GM23338 (cell line): ENCODE results near the gene YBX1. TPM values are rescaled to one million over a fixed set of nuclear protein-coding genes. Genes with fewer than 3 reads are reported as not detected.

Experiments
- ATAC-seq: fragments of 200-7000 bp; cut with Tn5 transposase; 3 replicates; pipeline ENCODE4 v1.9.1; 2020
- DNase-seq: peaks from one replicate; pipeline ENCODE4 v3.0.0-alpha.2; 2015; ENCODE audit warnings: low spot score
- H2AFZ ChIP-seq: fragments of 200-600 bp; sonication (generic); 2 replicates; pipeline ENCODE4 v1.8.0; 2016; ENCODE audit warnings: antibody characterized with exemption, mild to moderate bottlenecking, moderate library complexity
- H3F3A ChIP-seq: fragments of 200-600 bp; sonication (generic); replicated peaks from 2 replicates; pipeline ENCODE4 v1.8.0; 2017; ENCODE audit warnings: antibody characterized with exemption, mixed run types, low read depth
- H3K27ac ChIP-seq: fragments of 200-600 bp; sonication (generic); 2 replicates; pipeline ENCODE4 v1.6.1; 2016; ENCODE audit warnings: low read depth
- H3K27me3 ChIP-seq: fragments of 200-600 bp; sonication (generic); 2 replicates; pipeline ENCODE4 v1.8.0; 2016; ENCODE audit warnings: mild to moderate bottlenecking, mixed run types, moderate library complexity; ENCODE audit not compliant: insufficient read depth
- H3K36me3 ChIP-seq: fragments of 200-600 bp; sonication (generic); 2 replicates; pipeline ENCODE4 v1.8.0; 2016; ENCODE audit warnings: mild to moderate bottlenecking; ENCODE audit not compliant: insufficient read depth
- H3K4me1 ChIP-seq: fragments of 200-600 bp; sonication (generic); 2 replicates; pipeline ENCODE4 v1.8.0; 2016; ENCODE audit warnings: mild to moderate bottlenecking, moderate library complexity; ENCODE audit not compliant: insufficient read depth
- H3K4me2 ChIP-seq: fragments of 200-600 bp; sonication (generic); 2 replicates; pipeline ENCODE4 v1.7.1; 2017; ENCODE audit warnings: mixed run types
- H3K4me3 ChIP-seq: fragments of 200-600 bp; sonication (generic); 2 replicates; pipeline ENCODE4 v1.6.1; 2016; ENCODE audit warnings: mixed run types
- H3K79me2 ChIP-seq: fragments of 200-600 bp; sonication (generic); replicated peaks from 2 replicates; pipeline ENCODE4 v1.8.0; 2017; ENCODE audit warnings: mild to moderate bottlenecking; ENCODE audit not compliant: insufficient read depth
- H3K9me2 ChIP-seq: fragments of 200-600 bp; sonication (generic); 2 replicates; pipeline ENCODE4 v1.8.0; 2017; ENCODE audit not compliant: insufficient read depth
- H4K20me1 ChIP-seq: fragments of 200-600 bp; sonication (generic); replicated peaks from 2 replicates; pipeline ENCODE4 v1.8.0; 2017; ENCODE audit warnings: mild to moderate bottlenecking; ENCODE audit not compliant: insufficient read depth
- H3K27ac Mint-ChIP-seq: 2 replicates; pipeline ENCODE4 v1.8.0; 2020; ENCODE audit warnings: inconsistent platforms, mild to moderate bottlenecking, moderate library complexity, mixed read lengths
- H3K27me3 Mint-ChIP-seq: 3 replicates; pipeline ENCODE4 v1.8.0; 2022; ENCODE audit warnings: low read depth, mild to moderate bottlenecking, moderate library complexity, mixed read lengths, inconsistent platforms; ENCODE audit not compliant: insufficient read depth, poor library complexity
- H3K36me3 Mint-ChIP-seq: 3 replicates; pipeline ENCODE4 v1.8.0; 2021; ENCODE audit warnings: low read depth, mild to moderate bottlenecking, inconsistent platforms, moderate library complexity, mixed read lengths
- H3K4me1 Mint-ChIP-seq: 3 replicates; pipeline ENCODE4 v1.8.0; 2020; ENCODE audit warnings: mild to moderate bottlenecking, inconsistent platforms, mixed read lengths
- H3K4me3 Mint-ChIP-seq: 3 replicates; pipeline ENCODE4 v1.8.0; 2021; ENCODE audit warnings: moderate library complexity, mild to moderate bottlenecking, inconsistent platforms, mixed read lengths
- H3K9me3 Mint-ChIP-seq: 3 replicates; pipeline ENCODE4 v1.8.0; 2020; ENCODE audit warnings: moderate library complexity, mild to moderate bottlenecking, inconsistent platforms, mixed read lengths
- JUNB ChIP-seq: IDR thresholded peaks from one replicate; pipeline ENCODE4 v1.6.1; 2016; ENCODE audit warnings: antibody characterized with exemption; ENCODE audit not compliant: unreplicated experiment
- NANOG ChIP-seq: IDR thresholded peaks from 2 replicates; pipeline ENCODE4 v1.6.1; 2016; ENCODE audit warnings: antibody characterized with exemption, borderline replicate concordance
- POLR2AphosphoS5 ChIP-seq: IDR thresholded peaks from 2 replicates; pipeline ENCODE4 v1.6.1; 2016; ENCODE audit warnings: antibody characterized with exemption, low read depth
- ZNF114 ChIP-seq: fragments of 250-450 bp; sonication (Bioruptor Pico); IDR thresholded peaks from 2 replicates; pipeline ENCODE4 v1.5.0; 2020; ENCODE audit warnings: mild to moderate bottlenecking, moderate library complexity
- polyA plus RNA-seq: library from polyadenylated mRNA; unstranded; fragments of >200 nt; fragmentation: Nextera tagmentation; extraction: Ambion mirVana; gene quantifications from 2 replicates; pipeline ENCODE4 v1.2.1, GENCODE V29; 2016
- total RNA-seq: library from RNA; depleted of rRNA; stranded (reverse); fragments of >200 nt; shearing (Covaris generic); gene quantifications from 2 replicates; pipeline ENCODE4 v1.2.3, GENCODE V29; 2014
- TF ChIP-seq, protein P1 (sequence below), 2 experiments: fragments of 200-600 bp in 1 of 2; sonication (generic) in 1 of 2; conservative IDR thresholded peaks; 2 replicates each; pipeline versions ENCODE4 v1.5.1 to v1.6.1; 2016 to 2017; ENCODE audit warnings: antibody characterized with exemption in 2 of 2, low read depth in 2 of 2, mild to moderate bottlenecking in 2 of 2, moderate library complexity in 1 of 2
- TF ChIP-seq, protein P2 (sequence below): IDR thresholded peaks from one replicate; pipeline ENCODE4 v1.6.1; 2018; ENCODE audit warnings: antibody characterized with exemption; ENCODE audit not compliant: unreplicated experiment

The YBX1 gene
- total and polyA plus RNA-seq, 2 experiments from 2014 or later, result 1,282 to 1,441 TPM

DNA sequence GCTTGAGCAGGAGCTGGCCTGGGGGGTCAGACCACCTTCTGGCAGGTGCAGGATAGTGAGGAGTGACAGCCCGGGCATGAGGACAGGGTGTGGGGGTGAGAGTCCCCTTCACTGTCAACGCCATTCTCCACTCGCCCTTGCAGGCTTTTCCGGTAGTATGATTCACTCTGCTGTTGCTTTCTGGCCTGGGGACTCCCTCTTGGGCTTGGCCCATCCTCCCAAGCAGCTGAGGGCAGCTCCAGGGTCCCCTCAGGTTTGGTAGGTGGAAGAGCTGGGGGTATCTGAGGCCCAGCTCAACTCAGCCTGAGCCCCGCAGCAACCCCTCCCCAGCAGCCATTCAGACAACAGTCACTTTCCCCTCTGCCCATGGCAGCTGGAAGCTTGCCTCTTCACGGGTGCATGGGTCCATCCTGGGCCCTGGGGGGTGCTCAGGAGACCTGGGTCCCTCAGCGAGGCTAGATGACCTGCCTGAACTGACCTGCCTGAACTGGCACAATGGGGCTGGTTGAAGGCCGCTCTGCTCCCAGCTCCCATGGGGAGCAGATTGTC lies 56.5 kb downstream of the YBX1 start (continued):
- TF ChIP-seq, protein P1, sequence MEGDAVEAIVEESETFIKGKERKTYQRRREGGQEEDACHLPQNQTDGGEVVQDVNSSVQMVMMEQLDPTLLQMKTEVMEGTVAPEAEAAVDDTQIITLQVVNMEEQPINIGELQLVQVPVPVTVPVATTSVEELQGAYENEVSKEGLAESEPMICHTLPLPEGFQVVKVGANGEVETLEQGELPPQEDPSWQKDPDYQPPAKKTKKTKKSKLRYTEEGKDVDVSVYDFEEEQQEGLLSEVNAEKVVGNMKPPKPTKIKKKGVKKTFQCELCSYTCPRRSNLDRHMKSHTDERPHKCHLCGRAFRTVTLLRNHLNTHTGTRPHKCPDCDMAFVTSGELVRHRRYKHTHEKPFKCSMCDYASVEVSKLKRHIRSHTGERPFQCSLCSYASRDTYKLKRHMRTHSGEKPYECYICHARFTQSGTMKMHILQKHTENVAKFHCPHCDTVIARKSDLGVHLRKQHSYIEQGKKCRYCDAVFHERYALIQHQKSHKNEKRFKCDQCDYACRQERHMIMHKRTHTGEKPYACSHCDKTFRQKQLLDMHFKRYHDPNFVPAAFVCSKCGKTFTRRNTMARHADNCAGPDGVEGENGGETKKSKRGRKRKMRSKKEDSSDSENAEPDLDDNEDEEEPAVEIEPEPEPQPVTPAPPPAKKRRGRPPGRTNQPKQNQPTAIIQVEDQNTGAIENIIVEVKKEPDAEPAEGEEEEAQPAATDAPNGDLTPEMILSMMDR (conservative IDR thresholded peaks at IDR 0.05; ENCODE audit: low read depth in 2 of 2), result no peak
- TF ChIP-seq, protein P2, sequence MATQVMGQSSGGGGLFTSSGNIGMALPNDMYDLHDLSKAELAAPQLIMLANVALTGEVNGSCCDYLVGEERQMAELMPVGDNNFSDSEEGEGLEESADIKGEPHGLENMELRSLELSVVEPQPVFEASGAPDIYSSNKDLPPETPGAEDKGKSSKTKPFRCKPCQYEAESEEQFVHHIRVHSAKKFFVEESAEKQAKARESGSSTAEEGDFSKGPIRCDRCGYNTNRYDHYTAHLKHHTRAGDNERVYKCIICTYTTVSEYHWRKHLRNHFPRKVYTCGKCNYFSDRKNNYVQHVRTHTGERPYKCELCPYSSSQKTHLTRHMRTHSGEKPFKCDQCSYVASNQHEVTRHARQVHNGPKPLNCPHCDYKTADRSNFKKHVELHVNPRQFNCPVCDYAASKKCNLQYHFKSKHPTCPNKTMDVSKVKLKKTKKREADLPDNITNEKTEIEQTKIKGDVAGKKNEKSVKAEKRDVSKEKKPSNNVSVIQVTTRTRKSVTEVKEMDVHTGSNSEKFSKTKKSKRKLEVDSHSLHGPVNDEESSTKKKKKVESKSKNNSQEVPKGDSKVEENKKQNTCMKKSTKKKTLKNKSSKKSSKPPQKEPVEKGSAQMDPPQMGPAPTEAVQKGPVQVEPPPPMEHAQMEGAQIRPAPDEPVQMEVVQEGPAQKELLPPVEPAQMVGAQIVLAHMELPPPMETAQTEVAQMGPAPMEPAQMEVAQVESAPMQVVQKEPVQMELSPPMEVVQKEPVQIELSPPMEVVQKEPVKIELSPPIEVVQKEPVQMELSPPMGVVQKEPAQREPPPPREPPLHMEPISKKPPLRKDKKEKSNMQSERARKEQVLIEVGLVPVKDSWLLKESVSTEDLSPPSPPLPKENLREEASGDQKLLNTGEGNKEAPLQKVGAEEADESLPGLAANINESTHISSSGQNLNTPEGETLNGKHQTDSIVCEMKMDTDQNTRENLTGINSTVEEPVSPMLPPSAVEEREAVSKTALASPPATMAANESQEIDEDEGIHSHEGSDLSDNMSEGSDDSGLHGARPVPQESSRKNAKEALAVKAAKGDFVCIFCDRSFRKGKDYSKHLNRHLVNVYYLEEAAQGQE, result no peak
- TF ChIP-seq NANOG (no peak), POLR2AphosphoS5 (no peak)

DNA sequence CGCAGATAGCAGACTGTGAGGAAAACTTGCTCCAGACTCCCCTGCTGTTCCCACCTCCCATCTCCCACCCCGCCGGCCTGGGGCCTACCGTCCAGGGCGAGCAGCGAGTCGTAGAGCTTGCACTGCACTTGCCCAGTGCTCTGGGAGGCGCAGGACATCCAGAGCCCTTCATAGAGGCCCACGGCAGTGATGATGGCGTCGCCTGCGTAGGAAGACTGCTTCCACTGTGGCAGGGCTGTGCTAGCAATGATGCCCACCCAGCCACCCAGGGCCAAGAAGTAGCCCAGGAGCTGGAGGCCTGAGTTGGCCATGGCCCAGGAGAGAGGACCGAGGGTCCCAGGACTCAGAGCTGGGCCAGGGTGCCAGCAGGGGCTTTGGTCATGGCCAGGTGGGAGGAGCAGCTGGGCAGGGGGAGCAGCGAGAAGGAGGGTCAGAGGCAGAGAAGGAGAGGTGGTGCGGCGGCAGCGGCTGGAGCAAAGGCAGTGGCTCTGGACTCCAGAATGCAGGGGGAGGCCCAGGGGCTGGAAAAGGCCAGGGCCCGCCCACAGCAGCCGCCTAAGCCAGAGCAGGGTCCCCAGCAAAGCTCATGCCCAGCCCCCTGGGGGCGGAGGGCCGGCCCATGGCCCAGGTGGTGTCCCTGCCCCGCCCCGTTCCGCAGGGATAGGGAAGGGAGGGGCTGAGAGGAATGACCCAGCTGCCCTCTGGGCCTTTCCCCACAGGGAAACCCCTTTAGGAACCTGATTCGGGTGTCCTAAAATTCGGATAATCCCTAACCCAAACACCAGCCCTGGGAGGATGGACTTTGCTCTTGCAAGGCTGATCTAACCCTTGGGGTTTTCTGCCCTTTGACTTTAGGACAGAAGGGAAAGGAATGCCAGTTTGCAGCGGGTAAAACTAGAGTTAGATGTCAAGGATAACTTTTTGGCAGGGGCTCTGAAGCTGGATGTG lies 57.8 kb downstream of the YBX1 start, which contains the start of gene CLDN19:
TSS of gene CLDN19 (minus strand) at position 484 of the 948 bp plus-strand sequence. CDS start at position 311, 173 bp downstream.
- H3K27ac ChIP-seq, result 0 out of 2 replicates have a peak within 1 kb of the TSS, but pooled peaks have one; percentile 55
- Mint-ChIP-seq H3K36me3 (peaks cover 2% of the 10 kb centered on the region; the same call in 1 of the 3 replicates), H3K9me3 (no peaks in the 10 kb centered on the region), H3K27me3 (peaks cover 12% of the 10 kb centered on the region), H3K4me3 (peak within 1 kb of the TSS; percentile 60), H3K4me1 (peaks cover 42% of the 10 kb centered on the region), H3K27ac (peak within 1 kb of the TSS; percentile 84)
- H3K9me2 ChIP-seq, result no peaks in the 10 kb centered on the region
- H3K4me3 ChIP-seq, result peak within 1 kb of the TSS; percentile 47
- H3F3A ChIP-seq, result no peaks in the 10 kb centered on the region
- H4K20me1 ChIP-seq, result no peaks in the 10 kb centered on the region
- no peaks in the 10 kb centered on the region for H3K79me2 ChIP-seq
- TF ChIP-seq JUNB, result peak; percentile 75
- TF ChIP-seq POLR2AphosphoS5, result peak; percentile 62
- TF ChIP-seq, protein P2, result no peak
- TF ChIP-seq ZNF114 (CRISPR knock-in tag), result no peak
- peak within 1 kb of the TSS; percentile 85 for H3K4me2 ChIP-seq
- peak; percentile 90 for ATAC-seq
- H2AFZ ChIP-seq, result peak within 1 kb of the TSS; percentile 95
- peak; percentile 93 for DNase-seq
- H3K27me3 ChIP-seq, result no peaks in the 10 kb centered on the region
- no peaks in the 10 kb centered on the region for H3K36me3 ChIP-seq
- peaks cover 22% of the 10 kb centered on the region for H3K4me1 ChIP-seq
